ENCODE data around the gene KIF2C. TPM values are rescaled to one million over a fixed set of nuclear protein-coding genes. Genes with fewer than 3 reads are reported as not detected.

KIF2C gene
- total and polyA plus RNA-seq, 9 of the 15 experiments (the other 6 are each of a cell fraction or from before 2014, with no cell fraction given), result 84.9 to 226 (median 169) TPM

GRCh38 chr1:44807364-44808062, 67.9 kb downstream of the KIF2C start (continued):
- TF ChIP-seq ZBTB9 (CRISPR knock-in tag; IDR thresholded peaks at IDR 0.05), result peak; percentile 73
- TF ChIP-seq NR4A1 (CRISPR knock-in tag; IDR thresholded peaks at IDR 0.05), result peak; percentile 89; the same call in 1 of the 2 replicates
- TF ChIP-seq NR4A1 (tag; IDR thresholded peaks at IDR 0.05), result peak; percentile 94
- 0 out of 2 replicates have a peak, but pooled peaks have one; percentile 33 for TF ChIP-seq CC2D1A (IDR thresholded peaks at IDR 0.05)
- TF ChIP-seq CEBPG (CRISPR knock-in tag; IDR thresholded peaks at IDR 0.05), result peak; percentile 82; the same call in 1 of the 2 replicates
- peak in 1 of 2 experiments; percentile 60; a peak in 1 of 4 replicates for TF ChIP-seq CEBPG (tag; conservative IDR thresholded peaks at IDR 0.05 in 1 of 2, IDR thresholded peaks at IDR 0.05 in 1 of 2)
- TF ChIP-seq MEF2D (tag; conservative IDR thresholded peaks at IDR 0.05; ENCODE audit: low read depth), result peak; percentile 88
- no peak for TF ChIP-seq ZNF124 (CRISPR knock-in tag; IDR thresholded peaks at IDR 0.05)
- no peak for TF ChIP-seq ZBTB8A (IDR thresholded peaks at IDR 0.05; ENCODE audit: partially characterized antibody)
- peak; percentile 77 for TF ChIP-seq CXXC5 (CRISPR knock-in tag; IDR thresholded peaks at IDR 0.05)
- 0 out of 2 replicates have a peak, but pooled peaks have one; percentile 6 for TF ChIP-seq MIER1 (IDR thresholded peaks at IDR 0.05; ENCODE audit: low read depth)
- TF ChIP-seq SMC3 (conservative IDR thresholded peaks at IDR 0.05; ENCODE audit: insufficient read depth, low read depth, low read length), result no peak
- peak; percentile 89 for TF ChIP-seq NFRKB (IDR thresholded peaks at IDR 0.05; ENCODE audit: low read depth)
- TF ChIP-seq BRF1 (IDR thresholded peaks at IDR 0.05; ENCODE audit: borderline replicate concordance, extremely low read depth, insufficient read length), result no peak
- TF ChIP-seq HOXB6 (CRISPR knock-in tag; IDR thresholded peaks at IDR 0.05; ENCODE audit: borderline replicate concordance), result no peak
- peak; percentile 79 to 82; a peak in 3 of 4 replicates for TF ChIP-seq ARNT (IDR thresholded peaks at IDR 0.05)

Measured in K562 (cell line).